Right lobe of liver (tissue), 6 donors: Measurements from ENCODE around the gene PRKCA. TPM values are rescaled to one million over a fixed set of nuclear protein-coding genes. Genes with fewer than 3 reads are reported as not detected.
A peak's percentile ranks its signal among the peaks of the same experiment; 100 is the strongest.

Source experiments
- ATAC-seq, 4 donors: fragments of 200-7000 bp; cut with Tn5 transposase; one replicate each; pipeline ENCODE4 v1.9.1; 2020; ENCODE audit warnings: mild to moderate bottlenecking in 4 of 4, moderate library complexity in 4 of 4
- DNase-seq, 3 donors: peaks; one replicate each; pipeline ENCODE4 v3.0.0-alpha.2; 2020
- H3K27ac ChIP-seq, 3 donors: fragments of 200-600 bp; one replicate each; pipeline ENCODE4 v1.8.0; 2022
- H3K27me3 ChIP-seq, 2 donors: fragments of 200-600 bp; one replicate each; pipeline ENCODE4 v1.8.0; 2022
- H3K36me3 ChIP-seq, 4 donors: fragments of 200-600 bp; sonication (generic) in 1 of 4; one replicate each; pipeline versions ENCODE4 v1.5.1 to v1.8.0; 2017 to 2022; ENCODE audit warnings: control low read depth in 1 of 4
- H3K4me1 ChIP-seq, 4 donors: fragments of 200-600 bp; sonication (generic) in 1 of 4; one replicate each; pipeline versions ENCODE4 v1.5.1 to v1.8.0; 2017 to 2022; ENCODE audit warnings: control low read depth in 1 of 4
- H3K4me3 ChIP-seq, 3 donors: fragments of 200-600 bp; one replicate each; pipeline ENCODE4 v1.8.0; 2022
- H3K9me3 ChIP-seq, 4 donors: fragments of 200-600 bp; sonication (generic) in 1 of 4; one replicate each; pipeline versions ENCODE4 v1.5.1 to v1.8.0; 2017 to 2022; ENCODE audit warnings: control low read depth in 1 of 4
- CTCF ChIP-seq, 4 donors: fragments of 200-600 bp in 3 of 4; fragments of 450-650 bp in 1 of 4; IDR thresholded peaks; one replicate each; pipeline versions ENCODE4 v1.5.1 to v1.8.0; 2016 to 2022; ENCODE audit warnings: antibody characterized with exemption in 4 of 4, mild to moderate bottlenecking in 2 of 4
- POLR2A ChIP-seq: fragments of 450-650 bp; IDR thresholded peaks from one replicate; pipeline ENCODE4 v1.6.1; 2017; ENCODE audit warnings: antibody characterized with exemption, mild to moderate bottlenecking
- WGBS: methylation state at CpG from one replicate; pipeline ENCODE4 v1.1.6; 2018; ENCODE audit warnings: low coverage, low lambda C conversion rate; ENCODE audit not compliant: insufficient coverage; ENCODE audit errors: missing lambda C conversion rate; 5-methylcytosine and 5-hydroxymethylcytosine counted together
- intact Hi-C, 2 donors: fragments of 100-400 bp; cut with DNase I; formaldehyde crosslinking; loops; one replicate each; pipeline versions ENCODE4 v1.11.2 to v1.14.1; 2022
- total RNA-seq, 6 experiments: library from RNA; depleted of rRNA in 2 of 6; stranded (reverse); fragments of >200 nt in 2 of 6; fragmentation: NEBNext Ultra II Directional in 3 of 6; extraction: Animal tissue kit (Norgen Biotek cat#: 25700) in 3 of 6; gene quantifications; one replicate each; pipeline versions ENCODE4 v1.1.0 to v1.2.4, GENCODE V29; 2016 to 2023
- donor health status: DM: no; HTN: yes; CAD: no.
- donor health status: DM: no; HTN: no; CAD: no.
- donor health status: DM: no; HTN: no; CAD: no.
- donor health status: DM: no; HTN: yes; CAD: no.
- donor health status: DM: no; HTN: yes; CAD: no.

The PRKCA gene
- total RNA-seq, 6 experiments from 2014 or later: 11.7 to 23.0 (median 18.7) TPM

- H3K27me3 ChIP-seq: no peaks in the 10 kb centered on the region
- H3K4me3 ChIP-seq: no peak overlapping the region
- DNase-seq (no peak), ATAC-seq (peak in 3 of 4 donors; percentile 19 to 62 (median 47))
- intact Hi-C loops: no loop called here
- no peaks in the 10 kb centered on the region for H3K36me3 ChIP-seq
- no peaks in the 10 kb centered on the region for H3K9me3 ChIP-seq
- no peak for TF ChIP-seq CTCF (IDR thresholded peaks at IDR 0.05)
- peaks cover 0 to 44% (median 7%) of the 10 kb centered on the region in 4 donors for H3K4me1 ChIP-seq
- 65% methylated on average over 3 of the region's 3 CpGs for WGBS
- H3K27ac ChIP-seq: no peak overlapping the region
Measured at GRCh38 chr17:66491665-66492064, 189.3 kb downstream of the PRKCA start.

- ATAC-seq (no peak), DNase-seq (no peak)
- peaks cover 0 to 44% (median 6%) of the 10 kb centered on the region in 4 donors for H3K4me1 ChIP-seq
- no peaks in the 10 kb centered on the region for H3K27me3 ChIP-seq
- H3K36me3 ChIP-seq: no peaks in the 10 kb centered on the region
- H3K9me3 ChIP-seq: no peaks in the 10 kb centered on the region
- no peak overlapping the region for H3K4me3 ChIP-seq
- 63% methylated on average over 3 of the region's 4 CpGs for WGBS
- intact Hi-C loops: no loop called here
- TF ChIP-seq POLR2A: no peak
- TF ChIP-seq CTCF (IDR thresholded peaks at IDR 0.05): no peak
- no peak overlapping the region for H3K27ac ChIP-seq
Measured at GRCh38 chr17:66492080-66492479, 189.7 kb downstream of the PRKCA start.

- H3K27ac ChIP-seq: peak overlapping the region in 1 of 3 donors; percentile 4
- 11% methylated on average over 5 of the region's 6 CpGs for WGBS
- no peak for DNase-seq
Measured at GRCh38 chr17:66492561-66493005, 190.2 kb downstream of the PRKCA start.

GRCh38 chr17:66493283-66494019, 191.0 kb downstream of the PRKCA start:
- Histone ChIP-seq H3K4me1 (peaks cover 0 to 34% (median 3%) of the 10 kb centered on the region in 4 donors), H3K27me3 (no peaks in the 10 kb centered on the region), H3K36me3 (no peaks in the 10 kb centered on the region), H3K27ac (no peak overlapping the region), H3K4me3 (no peak overlapping the region), H3K9me3 (no peaks in the 10 kb centered on the region)
- intact Hi-C loops: no loop called here
- ATAC-seq: peak in 2 of 4 donors; percentile 38 to 49
- WGBS: 61% methylated on average over 3 of the region's 4 CpGs
- DNase-seq: no peak
- TF ChIP-seq POLR2A: no peak
- no peak for TF ChIP-seq CTCF (IDR thresholded peaks at IDR 0.05)

More at GRCh38 chr17:66492561-66493005, 190.2 kb downstream of the PRKCA start:
- no peak for TF ChIP-seq CTCF (IDR thresholded peaks at IDR 0.05)
- Histone ChIP-seq H3K4me1 (peaks cover 0 to 39% (median 4%) of the 10 kb centered on the region in 4 donors), H3K36me3 (no peaks in the 10 kb centered on the region), H3K4me3 (no peak overlapping the region), H3K9me3 (no peaks in the 10 kb centered on the region), H3K27me3 (no peaks in the 10 kb centered on the region)
- peak in 2 of 4 donors; percentile 11 to 13 for ATAC-seq
- intact Hi-C loops: no loop called here
